Measurements from ENCODE around the gene PWP1.

The PWP1 gene

DNA sequence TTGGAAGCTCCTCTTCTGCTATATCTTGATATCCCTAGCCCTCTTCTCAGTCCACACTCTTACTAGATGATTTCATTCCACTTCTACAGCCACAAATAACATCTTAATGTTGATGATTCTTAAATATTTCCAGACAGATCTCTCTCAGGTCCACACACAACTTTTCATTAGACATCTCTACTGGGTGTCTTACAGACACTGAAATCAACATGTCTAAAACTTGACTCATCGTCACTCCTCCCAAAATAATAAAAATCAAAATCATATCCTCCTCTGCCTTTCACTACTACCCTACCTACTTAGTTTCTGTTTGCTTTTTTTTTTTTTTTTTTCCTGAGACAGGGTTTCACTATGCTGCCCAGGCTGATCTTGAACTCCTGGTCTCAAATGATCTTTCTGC, 63.5 kb downstream of the PWP1 start:
- H3K4me3 ChIP-seq (ENCODE audit: low read depth, low read length), result no peak overlapping the region
- no peak for TF ChIP-seq CTCF (IDR thresholded peaks at IDR 0.05; ENCODE audit: low read depth, low read length)
- H3K36me3 ChIP-seq, result peaks cover 53% of the 10 kb centered on the region
- DNase-seq, result no peak
- H3K27ac ChIP-seq, result no peak overlapping the region
- H3K27me3 ChIP-seq (ENCODE audit: insufficient read depth, low read depth, severe bottlenecking), result no peaks in the 10 kb centered on the region
- no peaks in the 10 kb centered on the region for H3K9me3 ChIP-seq (ENCODE audit: severe bottlenecking)

DNA sequence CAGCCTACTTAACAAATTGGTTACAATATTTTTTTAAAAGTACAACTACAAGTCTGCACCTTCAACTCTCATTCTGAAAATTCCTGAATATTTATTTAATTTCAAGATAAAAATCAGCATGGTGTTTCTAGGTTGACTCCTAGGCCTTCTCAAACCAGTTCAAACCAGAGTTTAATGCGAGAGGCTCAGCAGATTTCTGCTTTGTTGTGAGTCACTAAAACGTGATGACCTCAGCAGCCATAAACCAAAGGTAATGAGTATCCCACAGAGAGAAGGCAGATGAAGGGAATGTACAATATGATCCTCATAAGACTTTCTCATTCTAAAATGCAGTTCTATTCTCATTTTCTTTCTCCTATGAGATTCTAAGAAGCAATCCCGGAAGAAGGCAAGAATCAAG, 73.8 kb downstream of the PWP1 start:
- Histone ChIP-seq H3K9me3 (ENCODE audit: severe bottlenecking) (no peaks in the 10 kb centered on the region), H3K36me3 (peaks cover 45% of the 10 kb centered on the region), H3K4me3 (ENCODE audit: low read depth, low read length) (0 out of 2 replicates have a peak overlapping the region, but pooled peaks have one; percentile 91), H3K27me3 (ENCODE audit: insufficient read depth, low read depth, severe bottlenecking) (peaks cover 10% of the 10 kb centered on the region), H3K27ac (no peak overlapping the region)
- no peak for DNase-seq
- no peak for TF ChIP-seq CTCF (IDR thresholded peaks at IDR 0.05; ENCODE audit: low read depth, low read length)

GRCh38 chr12:107760207-107760808, 74.7 kb downstream of the PWP1 start:
- DNase-seq, result no peak
- Histone ChIP-seq H3K36me3 (peaks cover 36% of the 10 kb centered on the region), H3K27me3 (ENCODE audit: insufficient read depth, low read depth, severe bottlenecking) (peaks cover 10% of the 10 kb centered on the region), H3K9me3 (ENCODE audit: severe bottlenecking) (no peaks in the 10 kb centered on the region), H3K4me3 (ENCODE audit: low read depth, low read length) (peak overlapping the region; percentile 91), H3K27ac (peak overlapping the region; percentile 62)
- TF ChIP-seq CTCF (IDR thresholded peaks at IDR 0.05; ENCODE audit: low read depth, low read length), result no peak

- peaks cover 10% of the 10 kb centered on the region for H3K27me3 ChIP-seq (ENCODE audit: insufficient read depth, low read depth, severe bottlenecking)
- TF ChIP-seq CTCF (IDR thresholded peaks at IDR 0.05; ENCODE audit: low read depth, low read length), result peak; percentile 39
- H3K27ac ChIP-seq, result peak within 1 kb of the TSS; percentile 62
Observed at GRCh38 chr12:107760809-107761501, 75.4 kb downstream of the PWP1 start, which contains the start of gene PRDM4. Gene PRDM4, minus strand, starts transcription at chr12:107761137. Its CDS starts 622 bp downstream, at chr12:107760515.

GRCh38 chr12:107761502-107761904, 75.9 kb downstream of the PWP1 start:
- H3K9me3 ChIP-seq (ENCODE audit: severe bottlenecking), result no peaks in the 10 kb centered on the region
- H3K4me3 ChIP-seq (ENCODE audit: low read depth, low read length), result peak overlapping the region; percentile 49
- no peak overlapping the region for H3K27ac ChIP-seq
- H3K27me3 ChIP-seq (ENCODE audit: insufficient read depth, low read depth, severe bottlenecking), result peaks cover 10% of the 10 kb centered on the region
- no peak for TF ChIP-seq CTCF (IDR thresholded peaks at IDR 0.05; ENCODE audit: low read depth, low read length)
- DNase-seq, result no peak
- peaks cover 26% of the 10 kb centered on the region for H3K36me3 ChIP-seq

More at GRCh38 chr12:107760809-107761501, 75.4 kb downstream of the PWP1 start, which contains the start of gene PRDM4:
- Histone ChIP-seq H3K4me3 (ENCODE audit: low read depth, low read length) (peak within 1 kb of the TSS; percentile 91), H3K9me3 (ENCODE audit: severe bottlenecking) (no peaks in the 10 kb centered on the region), H3K36me3 (peaks cover 29% of the 10 kb centered on the region)
- DNase-seq, result peak; percentile 91
